ENCODE data around the gene POPDC3.
"Not testable (repeated sequence)": the region's sequence is repeated elsewhere in the genome, so short reads cannot be mapped to it uniquely, and the experiment has no call there.

Gene POPDC3
- total RNA-seq, result 0 to 0.31 reads per million in 2 donors

DNA sequence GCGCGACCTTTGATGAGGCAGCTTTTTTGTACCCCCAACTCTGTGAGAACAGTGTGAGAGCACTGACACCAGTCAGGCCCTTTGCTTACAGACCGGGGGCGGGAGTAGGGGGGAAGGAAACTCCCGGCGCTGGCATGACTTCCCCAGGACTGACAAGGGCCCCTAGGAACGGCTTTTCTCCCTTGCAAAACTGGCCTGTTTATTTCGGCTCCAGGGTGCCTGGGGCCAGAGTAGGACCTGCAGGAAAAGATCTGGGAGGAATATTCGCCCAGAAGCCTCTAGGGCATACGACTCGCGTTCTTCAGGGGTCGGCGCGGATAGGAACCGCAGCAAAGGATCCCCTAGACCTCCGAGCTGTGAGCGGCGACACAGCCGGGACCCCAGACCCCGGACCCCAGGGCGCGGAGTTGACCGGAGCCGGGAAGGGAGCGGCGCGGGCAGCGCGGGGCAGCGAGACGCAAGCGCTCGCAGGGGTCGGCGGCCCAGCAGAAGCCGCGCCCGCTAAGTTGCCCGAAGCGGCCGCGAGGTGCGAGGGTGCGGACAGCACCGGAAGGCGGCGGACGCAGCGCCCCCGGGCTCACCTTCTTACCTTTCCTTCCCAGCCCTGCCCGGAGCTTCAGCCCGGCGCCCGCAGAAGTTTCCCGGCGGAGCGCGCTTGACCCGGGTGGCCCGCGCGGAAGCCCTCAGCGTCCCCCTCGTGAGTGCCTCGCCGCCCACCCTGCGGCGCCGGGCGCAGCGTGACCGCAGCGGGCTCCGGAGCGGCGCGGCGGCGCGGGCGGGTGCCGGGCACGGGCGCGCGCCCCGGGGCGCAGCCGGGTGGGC is at the start of gene POPDC3:
POPDC3 (minus strand) TSS at position 771 of the 822 bp plus-strand sequence. CDS start 18,105 bp downstream, outside the sequence.
- DNase-seq, result no peak

GRCh38 chr6:105227295-105227767 is 47.5 kb upstream of the POPDC3 start:
- no peak for DNase-seq

DNA sequence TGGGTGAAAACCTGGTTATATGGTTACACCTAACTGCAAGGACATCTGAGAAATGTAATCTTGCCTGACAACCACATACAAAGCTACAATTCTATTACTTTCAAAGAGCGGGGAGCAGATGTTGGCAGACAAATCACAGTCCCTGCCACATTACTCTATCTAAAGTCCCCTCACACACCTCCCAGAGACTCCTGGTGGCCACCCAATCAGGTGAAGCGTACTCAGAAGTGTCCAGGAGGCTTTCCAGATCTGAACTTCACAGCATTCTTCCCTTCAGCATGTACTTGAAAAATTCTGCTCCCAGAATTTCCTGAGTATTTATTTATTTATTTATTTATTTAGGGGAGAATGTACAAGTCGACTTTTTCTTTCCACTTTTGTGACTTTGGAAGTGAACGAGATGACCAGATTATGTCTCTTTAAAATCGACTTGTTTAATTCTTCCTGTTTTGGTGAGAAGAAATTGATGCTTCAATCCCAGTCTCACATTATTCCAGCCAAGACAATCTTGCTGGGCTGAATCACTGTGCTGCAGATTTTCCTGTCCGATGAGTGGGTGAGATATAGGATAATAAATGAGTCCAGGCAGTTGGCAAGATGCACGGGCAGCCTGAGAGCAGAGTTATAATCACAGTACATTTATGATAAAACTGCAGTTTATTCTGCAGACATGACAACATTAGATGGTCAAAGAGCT is 46.9 kb upstream of the POPDC3 start:
- DNase-seq, result no peak

GRCh38 chr6:105223242-105223641 is 43.4 kb upstream of the POPDC3 start:
- no peak for DNase-seq

- DNase-seq, result not testable (repeated sequence)
These were observed 41.4 kb upstream of the POPDC3 start for GRCh38 chr6:105221219-105221618.

DNA sequence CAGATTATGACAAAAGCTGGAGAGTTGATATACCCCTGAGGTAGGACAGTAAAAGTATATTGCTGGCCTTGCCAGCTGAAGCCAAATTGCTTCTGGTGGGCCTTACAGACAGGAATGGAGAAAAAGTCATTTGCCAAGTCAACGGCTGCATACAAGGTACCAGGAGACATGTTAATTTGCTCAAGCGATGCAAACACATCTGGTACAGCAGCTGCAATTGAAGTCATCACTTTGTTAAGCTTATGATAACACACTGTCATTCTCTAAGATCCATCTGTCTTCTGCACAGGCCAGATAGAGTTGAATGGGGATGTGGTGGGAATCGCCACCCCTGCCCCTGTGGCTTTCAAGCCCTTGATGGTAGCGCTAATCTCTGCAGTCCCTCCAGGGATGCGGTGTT is 40.4 kb upstream of the POPDC3 start:
- DNase-seq, result no peak

- not testable (repeated sequence) for DNase-seq
These were observed 39.4 kb upstream of the POPDC3 start for GRCh38 chr6:105219218-105219617.

DNA sequence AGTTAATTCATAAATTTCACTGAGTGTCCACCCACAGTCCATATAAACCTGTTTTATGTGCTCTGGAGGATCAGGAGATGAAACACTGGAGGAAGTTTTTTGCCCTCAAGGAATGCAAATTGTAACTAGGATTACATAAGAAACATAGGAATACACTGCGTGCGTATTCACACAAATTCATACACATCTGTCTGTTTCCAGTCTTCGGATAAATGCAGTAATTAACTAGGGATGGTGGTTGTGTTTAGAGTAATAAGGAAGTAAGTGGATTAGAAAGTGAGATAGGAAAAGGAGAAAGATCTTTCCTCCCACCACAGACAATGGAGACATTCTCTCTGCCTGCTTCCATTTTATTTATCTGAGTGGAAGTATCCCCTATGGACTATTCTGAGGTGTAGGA is 35.7 kb upstream of the POPDC3 start:
- no peak for DNase-seq

- no peak for DNase-seq
These were observed 34.9 kb upstream of the POPDC3 start for GRCh38 chr6:105214668-105215067.

GRCh38 chr6:105213272-105213671 is 33.5 kb upstream of the POPDC3 start:
- no peak for DNase-seq

GRCh38 chr6:105212587-105212986 is 32.8 kb upstream of the POPDC3 start:
- peak in 1 of 5 experiments; percentile 24 for DNase-seq

DNA sequence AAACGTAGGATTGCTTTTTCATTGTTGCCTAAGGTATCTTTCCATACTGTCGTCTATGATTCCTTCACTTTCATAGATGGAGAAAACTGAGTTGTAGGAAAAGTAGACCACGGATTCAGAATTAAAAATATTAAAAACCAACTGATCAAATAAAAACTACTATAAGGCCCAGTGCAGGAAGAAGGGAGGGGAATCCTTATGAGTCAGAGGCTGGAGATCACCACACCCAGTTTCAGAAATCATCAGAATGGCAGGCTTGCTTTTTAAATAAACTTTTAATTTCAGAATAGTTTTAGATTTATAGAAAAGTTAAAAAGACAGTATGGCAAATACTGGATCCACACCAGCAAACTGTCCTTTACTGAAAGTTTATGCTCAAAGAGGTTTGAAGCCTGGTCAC is 32.0 kb upstream of the POPDC3 start:
- no peak for DNase-seq

GRCh38 chr6:105210932-105211531 is 31.2 kb upstream of the POPDC3 start:
- no peak for DNase-seq

DNA sequence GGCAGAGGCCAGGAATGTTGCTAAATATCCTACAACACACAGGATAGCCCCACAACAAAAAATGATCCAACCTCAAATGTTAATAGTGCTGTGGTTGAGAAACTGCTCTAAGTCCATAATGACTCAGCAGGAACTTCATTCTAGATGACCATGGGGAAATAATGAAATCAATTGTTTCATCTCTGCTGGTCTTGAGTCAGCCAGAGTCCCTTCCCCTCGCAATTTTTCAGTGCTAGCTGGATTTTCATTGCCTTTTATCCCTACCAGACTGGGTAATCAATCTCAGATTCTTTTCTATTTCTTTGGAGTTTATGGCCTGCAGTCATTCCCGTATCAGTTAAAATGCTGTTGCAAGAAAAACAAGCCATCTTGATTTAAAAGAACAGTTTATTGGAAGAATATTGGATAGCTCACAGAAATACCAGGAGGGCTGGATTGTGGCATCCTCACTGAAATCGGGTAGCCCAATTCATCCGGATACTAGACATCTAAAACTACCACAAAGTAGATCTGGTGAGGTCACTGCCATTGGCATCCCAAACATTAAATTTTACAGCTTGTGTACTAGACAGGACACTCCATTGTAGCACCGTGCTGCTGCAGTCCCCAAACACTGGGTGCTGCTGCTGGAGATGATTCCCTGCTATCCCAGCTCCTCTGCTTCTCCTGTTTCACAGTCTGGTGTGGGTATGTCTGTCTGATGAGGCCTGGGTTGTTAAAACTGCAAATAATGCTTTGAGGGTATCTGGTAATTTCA is 30.3 kb upstream of the POPDC3 start:
- no peak for DNase-seq

GRCh38 chr6:105207524-105208269 is 27.9 kb upstream of the POPDC3 start:
- no peak for DNase-seq

- no peak for DNase-seq
These were observed 25.0 kb upstream of the POPDC3 start for GRCh38 chr6:105204768-105205167.

GRCh38 chr6:105204331-105204730 is 24.5 kb upstream of the POPDC3 start:
- no peak for DNase-seq

GRCh38 chr6:105202486-105202885 is 22.7 kb upstream of the POPDC3 start:
- DNase-seq, result no peak

DNA sequence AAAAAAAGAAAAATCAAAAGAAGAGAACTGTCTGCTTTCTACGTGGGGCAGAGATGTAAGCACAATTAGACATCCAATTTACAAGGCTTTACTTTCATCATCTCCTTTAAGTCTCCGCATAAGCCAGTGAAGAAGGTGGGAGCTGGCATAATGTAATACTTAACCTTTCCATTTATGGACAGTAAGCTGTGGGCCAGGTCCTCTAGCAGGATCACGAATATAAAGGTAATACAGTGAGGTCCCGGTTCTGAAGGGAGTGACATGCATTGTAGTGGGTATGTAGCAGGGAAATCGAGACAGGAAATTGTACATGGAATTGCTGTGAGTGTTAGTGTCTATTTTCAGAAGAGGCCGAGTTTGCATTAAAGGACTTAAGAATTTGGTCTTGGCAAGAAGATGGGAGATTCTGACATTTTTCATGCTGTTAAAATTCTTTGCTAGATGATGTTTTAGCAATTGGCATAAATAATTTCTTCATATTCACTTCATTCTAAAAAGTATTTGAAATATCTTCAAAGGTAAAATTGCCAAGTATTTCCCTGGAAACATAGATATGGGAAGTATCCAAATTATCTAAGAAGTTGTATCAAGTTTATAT is 20.4 kb upstream of the POPDC3 start:
- no peak for DNase-seq

GRCh38 chr6:105199711-105200110 is 19.9 kb upstream of the POPDC3 start:
- no peak for DNase-seq

DNA sequence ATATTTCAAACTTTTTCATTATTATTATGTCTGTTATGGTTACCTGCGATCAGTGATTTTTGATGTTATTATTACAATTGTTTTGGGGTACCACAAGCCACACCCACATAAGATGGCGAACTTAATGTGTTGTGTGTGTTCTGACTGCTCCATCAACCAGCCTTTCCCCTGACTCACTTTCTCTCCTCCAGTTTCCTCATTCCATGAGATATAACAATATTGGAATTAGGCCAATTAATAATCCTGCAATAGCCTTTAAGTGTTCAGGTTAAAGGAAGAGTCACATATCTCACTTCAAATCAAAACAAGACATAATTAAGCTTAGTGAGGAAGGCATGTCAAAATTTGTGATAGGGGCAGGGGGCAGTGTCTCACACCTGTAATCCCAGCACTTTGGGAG is 16.3 kb upstream of the POPDC3 start:
- DNase-seq, result no peak

DNA sequence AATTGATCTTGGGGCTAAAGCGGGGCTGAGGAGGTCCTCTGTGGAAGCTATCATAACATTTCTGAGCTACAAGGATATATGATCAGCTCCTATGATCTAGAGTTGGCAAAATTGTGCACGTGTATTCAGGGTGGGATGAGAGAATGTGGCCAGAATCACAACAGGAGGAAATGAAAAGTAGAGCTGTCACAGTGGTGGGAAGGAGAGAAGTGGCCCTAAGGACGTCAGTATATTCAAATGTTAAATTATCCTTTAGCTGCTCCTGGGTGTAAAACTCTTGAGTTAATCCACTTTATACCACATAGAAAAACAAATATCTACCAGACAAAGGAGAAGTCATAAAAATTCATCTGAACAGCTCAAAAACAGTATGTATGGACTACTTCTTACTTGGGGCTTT is 14.8 kb upstream of the POPDC3 start:
- DNase-seq, result no peak
